ENCODE measurements around the gene LAIR2. TPM values are rescaled to one million over a fixed set of nuclear protein-coding genes. Genes with fewer than 3 reads are reported as not detected.

LAIR2 gene
- total and polyA plus RNA-seq, 9 donors: not detected

- Histone ChIP-seq H3K9me3 (no peaks in the 10 kb centered on the region), H3K27me3 (no peaks in the 10 kb centered on the region), H3K4me1 (ENCODE audit: insufficient read depth) (no peaks in the 10 kb centered on the region), H3K36me3 (no peaks in the 10 kb centered on the region), H3K4me3 (no peak overlapping the region), H3K27ac (no peak overlapping the region)
- intact Hi-C loops (cut with DNase I): no loop called here
- no peak for TF ChIP-seq EP300 (IDR thresholded peaks at IDR 0.05)
- no peak for TF ChIP-seq POLR2A (IDR thresholded peaks at IDR 0.05)
- TF ChIP-seq CTCF (IDR thresholded peaks at IDR 0.05): no peak
- no peak for DNase-seq
- WGBS, 3 donors: 43 to 62% (median 50%) methylated on average over 3 of the region's 3 CpGs
These were observed 12.5 kb downstream of the LAIR2 start for GRCh38 chr19:54515156-54515555.

DNA sequence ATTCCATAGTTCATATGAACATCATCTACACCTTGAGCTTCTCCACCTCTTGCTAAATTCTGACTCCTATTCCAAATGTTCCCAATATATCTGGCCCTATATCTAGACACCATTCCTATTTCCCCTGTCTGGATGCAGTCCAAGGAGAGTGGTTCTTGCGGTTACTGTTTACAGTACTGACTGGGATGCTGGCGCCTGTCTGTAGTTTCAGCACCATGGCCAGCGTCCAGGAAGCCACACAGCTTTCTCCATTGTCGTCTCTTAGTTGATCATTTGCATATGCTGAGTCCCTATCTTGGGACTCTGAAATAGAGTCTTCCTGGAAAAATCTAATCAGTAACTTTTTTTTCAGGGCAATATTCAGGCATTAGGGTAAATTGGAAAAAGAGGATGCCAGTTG lies 14.9 kb downstream of the LAIR2 start:
- Histone ChIP-seq H3K4me3 (no peak overlapping the region), H3K4me1 (ENCODE audit: insufficient read depth) (no peaks in the 10 kb centered on the region), H3K27ac (no peak overlapping the region), H3K9me3 (no peaks in the 10 kb centered on the region), H3K36me3 (no peaks in the 10 kb centered on the region), H3K27me3 (no peaks in the 10 kb centered on the region)
- intact Hi-C loops (cut with DNase I): no loop called here
- 0 to 1% (median 0%) methylated on average over 4 of the region's 4 CpGs for WGBS, 3 donors
- peak in 2 of 5 donors; percentile 18 to 37 for DNase-seq
- TF ChIP-seq EP300 (IDR thresholded peaks at IDR 0.05) (no peak), CTCF (IDR thresholded peaks at IDR 0.05) (no peak), POLR2A (IDR thresholded peaks at IDR 0.05) (no peak)

- H3K27ac ChIP-seq: no peak overlapping the region
- no peaks in the 10 kb centered on the region for H3K9me3 ChIP-seq
- no peak overlapping the region for H3K4me3 ChIP-seq
- H3K36me3 ChIP-seq: no peaks in the 10 kb centered on the region
- no peaks in the 10 kb centered on the region for H3K4me1 ChIP-seq (ENCODE audit: insufficient read depth)
- intact Hi-C loops (cut with DNase I): no loop called here
- H3K27me3 ChIP-seq: no peaks in the 10 kb centered on the region
- WGBS, 3 donors: 69 to 78% (median 77%) methylated on average over 5 of the region's 5 CpGs
- no peak for DNase-seq
- TF ChIP-seq EP300 (IDR thresholded peaks at IDR 0.05): no peak
- TF ChIP-seq POLR2A (IDR thresholded peaks at IDR 0.05): no peak
- TF ChIP-seq CTCF (IDR thresholded peaks at IDR 0.05): no peak
These were observed 16.2 kb downstream of the LAIR2 start for GRCh38 chr19:54518844-54519243.

GRCh38 chr19:54521022-54521859 lies 18.6 kb downstream of the LAIR2 start:
- no peaks in the 10 kb centered on the region for H3K9me3 ChIP-seq
- intact Hi-C loops (cut with DNase I): no loop called here
- no peaks in the 10 kb centered on the region for H3K27me3 ChIP-seq
- no peak overlapping the region for H3K27ac ChIP-seq
- no peaks in the 10 kb centered on the region for H3K36me3 ChIP-seq
- TF ChIP-seq EP300 (IDR thresholded peaks at IDR 0.05): no peak
- TF ChIP-seq POLR2A (IDR thresholded peaks at IDR 0.05): no peak
- TF ChIP-seq CTCF (IDR thresholded peaks at IDR 0.05): no peak
- 58 to 69% (median 65%) methylated on average over 17 to 18 of the region's 18 CpGs for WGBS, 3 donors
- no peak for DNase-seq
- H3K4me3 ChIP-seq: no peak overlapping the region
- H3K4me1 ChIP-seq (ENCODE audit: insufficient read depth): no peaks in the 10 kb centered on the region
